Effector CD4-positive, alpha-beta T cell (primary cell): ENCODE measurements around the gene ADCY5. TPM values are rescaled to one million over a fixed set of nuclear protein-coding genes. Genes with fewer than 3 reads are reported as not detected.
"Not testable (repeated sequence)": the region's sequence is repeated elsewhere in the genome, so short reads cannot be mapped to it uniquely, and the experiment has no call there.

Experiments used
- DNase-seq: peaks from one replicate; pipeline ENCODE4 v3.0.0-alpha.2; 2020
- total RNA-seq: gene quantifications from one replicate; lab custom pipeline; 2026; lab: John Stamatoyannopoulos, UW

The ADCY5 gene
- not detected for total RNA-seq

GRCh38 chr3:123448536-123449101 lies at the start of gene ADCY5:
Gene ADCY5, minus strand, starts transcription at chr3:123449090. Its CDS starts 545 bp downstream, at chr3:123448545.
- no peak for DNase-seq

- DNase-seq: no peak
These were observed 45.0 kb upstream of the ADCY5 start for GRCh38 chr3:123493912-123494311.

GRCh38 chr3:123491966-123492587 lies 43.2 kb upstream of the ADCY5 start:
- no peak for DNase-seq

- peak; percentile 8 for DNase-seq
These were observed 40.6 kb upstream of the ADCY5 start for GRCh38 chr3:123489400-123490004.

GRCh38 chr3:123488645-123489347 lies 39.9 kb upstream of the ADCY5 start:
- no peak for DNase-seq

GRCh38 chr3:123487063-123487462 lies 38.2 kb upstream of the ADCY5 start:
- not testable (repeated sequence) for DNase-seq

GRCh38 chr3:123486460-123486859 lies 37.6 kb upstream of the ADCY5 start:
- no peak for DNase-seq

GRCh38 chr3:123485551-123485950 lies 36.7 kb upstream of the ADCY5 start:
- DNase-seq: no peak

- DNase-seq: no peak
These were observed 34.3 kb upstream of the ADCY5 start for GRCh38 chr3:123483146-123483545.

- DNase-seq: no peak
These were observed 33.0 kb upstream of the ADCY5 start for GRCh38 chr3:123481722-123482457.

GRCh38 chr3:123481071-123481470 lies 32.2 kb upstream of the ADCY5 start:
- no peak for DNase-seq

GRCh38 chr3:123480428-123480827 lies 31.5 kb upstream of the ADCY5 start:
- no peak for DNase-seq

- DNase-seq: no peak
These were observed 31.0 kb upstream of the ADCY5 start for GRCh38 chr3:123479891-123480290.

- DNase-seq: no peak
These were observed 29.4 kb upstream of the ADCY5 start for GRCh38 chr3:123478314-123478713.

GRCh38 chr3:123476967-123477750 lies 28.3 kb upstream of the ADCY5 start:
- no peak for DNase-seq

- no peak for DNase-seq
These were observed 26.9 kb upstream of the ADCY5 start for GRCh38 chr3:123475786-123476185.

- no peak for DNase-seq
These were observed 22.2 kb upstream of the ADCY5 start for GRCh38 chr3:123471106-123471505.

GRCh38 chr3:123469323-123469995 lies 20.6 kb upstream of the ADCY5 start:
- no peak for DNase-seq

- DNase-seq: no peak
These were observed 18.2 kb upstream of the ADCY5 start for GRCh38 chr3:123467046-123467445.

GRCh38 chr3:123464211-123464610 lies 15.3 kb upstream of the ADCY5 start:
- DNase-seq: no peak

GRCh38 chr3:123459862-123460261 lies 11.0 kb upstream of the ADCY5 start:
- no peak for DNase-seq

GRCh38 chr3:123458255-123458654 lies 9.4 kb upstream of the ADCY5 start:
- DNase-seq: no peak
